HG02623 (cell line): Measurements from ENCODE around the gene SSR4.

ENCODE experiments used
- ATAC-seq: cut with Tn5 transposase; IDR thresholded peaks from one replicate; pipeline ENCODE4 v1.9.1; 2021; ENCODE audit warnings: moderate library complexity; ENCODE audit not compliant: unreplicated experiment

The SSR4 gene

DNA sequence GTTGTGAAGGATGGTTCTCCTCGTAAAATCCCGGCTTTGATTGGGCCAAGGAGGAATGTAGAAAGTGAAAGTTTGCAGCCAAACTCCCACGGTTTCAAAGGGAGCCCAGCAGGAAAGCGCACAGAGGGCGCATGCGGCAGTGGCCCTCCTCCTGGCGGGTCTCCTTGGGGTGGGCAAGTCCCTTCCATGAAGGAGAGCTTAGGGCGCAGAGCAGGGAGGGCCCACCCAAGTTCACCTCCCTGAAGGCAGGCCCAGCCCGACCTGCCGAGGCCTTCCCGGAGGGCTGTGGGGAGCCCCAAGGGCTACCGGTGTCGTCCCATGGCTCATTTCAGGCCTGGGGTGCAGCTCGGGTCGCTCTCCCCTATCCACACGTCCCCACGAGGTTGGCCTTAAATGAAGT, 33.8 kb downstream of the SSR4 start:
- no peak for ATAC-seq

DNA sequence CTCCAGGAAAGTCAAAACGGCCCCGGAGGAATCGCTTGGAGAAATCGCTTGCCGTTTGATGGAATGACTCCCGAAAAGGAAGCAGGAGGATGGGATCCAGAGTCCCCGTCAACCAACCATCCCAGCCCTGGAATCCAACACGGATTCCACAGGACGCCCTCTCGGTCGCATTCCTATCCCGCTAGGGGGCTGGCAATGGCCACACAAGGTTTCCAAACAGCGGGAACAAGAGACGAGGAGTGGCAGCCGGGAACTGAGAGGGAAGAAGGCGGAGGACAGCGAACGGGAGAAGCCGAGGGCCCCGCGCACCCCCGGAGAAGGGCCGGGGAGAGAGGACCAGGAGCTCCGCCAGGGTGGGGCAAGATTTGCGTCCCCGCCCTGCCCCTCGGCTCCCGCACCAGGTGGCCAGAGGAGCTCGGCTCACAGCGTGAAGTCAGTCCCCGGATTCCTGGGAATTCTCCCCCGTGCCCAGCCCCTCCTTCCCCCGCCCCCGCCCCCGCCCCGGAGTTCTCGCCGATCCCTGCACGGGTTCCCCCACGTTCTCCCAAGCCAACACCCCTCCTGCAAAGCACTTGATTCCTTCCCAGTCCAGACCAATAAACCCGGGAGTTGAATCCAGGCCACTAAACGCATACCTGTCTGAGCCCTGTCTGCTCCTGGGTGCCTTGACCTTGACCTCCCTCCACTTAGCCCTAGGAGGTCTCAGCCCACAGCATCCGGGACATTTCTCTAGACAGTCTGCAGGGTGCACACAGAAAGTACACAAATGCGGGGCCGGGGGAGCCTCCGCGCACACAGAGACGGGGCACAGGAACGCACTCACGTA, 34.5 kb downstream of the SSR4 start:
- ATAC-seq, result no peak

GRCh38 chrX:153829549-153829798, 35.0 kb downstream of the SSR4 start:
- no peak for ATAC-seq

- no peak for ATAC-seq
These were observed 35.6 kb downstream of the SSR4 start, which contains the start of gene PDZD4 for GRCh38 chrX:153829799-153830639. Gene PDZD4, minus strand, starts transcription at chrX:153830544. Its CDS starts 246 bp downstream, at chrX:153830298.

DNA sequence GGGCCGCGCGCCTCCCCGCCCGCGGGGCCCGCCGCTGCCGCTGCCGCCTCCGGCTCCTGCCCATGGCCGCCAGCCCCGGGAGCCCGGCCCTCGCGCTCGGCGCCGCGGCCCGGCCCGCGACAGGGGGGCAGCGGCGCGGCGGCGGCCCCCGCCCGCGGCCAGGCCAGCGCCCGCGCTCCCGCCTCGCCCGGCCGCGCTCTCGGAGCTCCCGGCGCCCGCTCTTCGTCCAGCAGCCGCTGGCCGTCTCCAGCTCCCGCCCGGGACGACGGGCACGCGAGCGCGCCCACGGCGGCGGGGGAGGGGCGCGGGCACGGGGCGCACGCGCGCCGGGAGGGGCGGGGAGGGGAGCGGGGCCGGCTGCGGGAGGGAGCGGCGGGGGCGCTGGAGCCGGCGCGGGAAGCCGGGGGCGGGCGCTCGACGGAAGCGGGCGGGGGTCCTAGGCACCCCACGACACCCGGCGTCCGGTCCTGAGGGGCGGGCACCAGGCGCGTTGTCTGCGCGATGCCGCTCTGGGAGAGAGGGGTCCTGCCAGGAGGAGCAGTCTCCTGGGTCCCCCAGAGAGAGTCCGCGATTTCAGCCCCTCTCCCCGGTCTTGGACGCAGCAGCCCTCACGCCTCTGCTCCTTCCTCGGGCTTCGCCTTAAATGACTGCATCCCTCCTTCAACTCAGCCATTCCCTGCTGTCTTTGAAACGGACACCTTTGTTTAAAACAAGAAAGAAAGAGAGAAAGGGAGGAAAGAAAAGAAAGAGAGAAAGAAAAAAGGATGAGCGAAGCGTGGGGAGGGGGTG, 36.4 kb downstream of the SSR4 start:
- no peak for ATAC-seq

DNA sequence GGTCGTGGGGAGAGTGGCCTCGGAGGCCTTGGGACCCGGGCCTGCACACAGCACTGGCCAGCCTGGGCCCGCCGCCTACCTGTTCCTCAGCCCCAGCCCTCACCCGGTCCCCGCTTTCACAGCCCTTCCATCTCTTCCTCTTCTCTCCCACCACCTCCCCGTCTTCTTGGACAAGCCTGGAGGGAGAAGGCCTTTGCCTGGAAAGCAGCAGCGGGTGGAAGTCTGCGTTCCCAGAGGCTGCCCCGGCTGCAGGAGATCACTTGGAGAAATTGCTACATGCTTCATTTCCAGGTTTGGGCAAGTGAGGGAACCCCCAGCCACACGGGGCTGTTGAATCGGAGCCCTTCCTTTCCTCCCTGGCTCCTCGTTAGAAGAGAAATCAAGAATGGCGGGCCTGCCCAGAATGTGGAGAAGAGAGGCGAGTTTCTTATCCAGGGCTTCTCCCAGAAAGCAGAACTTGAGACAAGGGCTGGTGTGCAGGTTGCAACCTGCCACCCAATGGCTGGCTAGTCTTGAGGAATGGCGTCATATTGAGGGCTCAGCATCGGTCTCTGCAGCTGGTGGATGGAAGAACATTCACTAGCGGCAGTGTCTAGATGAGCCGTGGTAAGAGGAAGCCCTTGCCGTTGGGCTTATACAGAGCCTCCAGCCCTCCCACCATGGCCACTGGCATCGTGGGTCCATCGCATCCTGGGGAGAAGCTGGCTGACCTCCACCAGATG, 37.1 kb downstream of the SSR4 start:
- ATAC-seq, result no peak

DNA sequence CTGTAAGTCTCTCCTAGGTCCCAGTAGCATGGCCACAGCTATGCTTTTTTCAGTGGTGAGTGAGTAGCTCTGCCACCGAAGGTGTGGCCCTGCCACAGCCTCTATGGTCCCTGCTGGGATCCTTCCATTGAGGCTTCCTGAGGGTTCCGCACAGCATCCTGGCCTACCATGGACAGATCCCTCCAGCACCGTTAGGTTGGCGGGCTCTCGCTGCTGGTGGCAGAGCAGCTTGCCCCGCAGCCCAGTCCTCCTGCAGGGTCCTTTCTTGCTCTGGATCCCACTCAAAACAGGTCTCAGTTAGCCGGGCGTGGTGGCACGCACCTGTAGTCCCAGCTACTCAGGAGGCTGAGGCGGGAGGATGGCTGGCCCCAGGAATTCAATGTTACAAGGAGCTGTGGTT, 38.3 kb downstream of the SSR4 start:
- no peak for ATAC-seq

DNA sequence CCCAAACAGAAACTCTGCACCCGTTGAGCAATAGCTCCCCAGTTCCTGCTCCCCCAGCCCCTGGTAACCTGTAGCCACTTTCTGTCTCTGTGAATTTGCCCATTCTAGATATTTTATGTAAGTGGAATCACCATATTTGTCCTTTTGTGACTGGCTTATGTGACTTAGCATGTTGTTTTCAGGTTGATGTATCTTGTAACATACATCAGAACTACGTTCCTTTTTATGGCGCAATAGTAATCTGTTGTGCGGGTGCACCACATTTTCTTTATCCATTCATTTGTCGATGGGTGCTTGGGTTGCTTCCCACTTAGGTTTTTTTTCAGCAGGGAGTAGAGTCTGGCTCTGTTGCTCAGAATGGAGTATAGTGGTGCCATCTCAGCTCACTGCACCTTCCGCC, 42.5 kb downstream of the SSR4 start:
- no peak for ATAC-seq

GRCh38 chrX:153844509-153845082, 50.1 kb downstream of the SSR4 start:
- ATAC-seq, result no peak

GRCh38 chrX:153845195-153845594, 50.7 kb downstream of the SSR4 start:
- no peak for ATAC-seq

DNA sequence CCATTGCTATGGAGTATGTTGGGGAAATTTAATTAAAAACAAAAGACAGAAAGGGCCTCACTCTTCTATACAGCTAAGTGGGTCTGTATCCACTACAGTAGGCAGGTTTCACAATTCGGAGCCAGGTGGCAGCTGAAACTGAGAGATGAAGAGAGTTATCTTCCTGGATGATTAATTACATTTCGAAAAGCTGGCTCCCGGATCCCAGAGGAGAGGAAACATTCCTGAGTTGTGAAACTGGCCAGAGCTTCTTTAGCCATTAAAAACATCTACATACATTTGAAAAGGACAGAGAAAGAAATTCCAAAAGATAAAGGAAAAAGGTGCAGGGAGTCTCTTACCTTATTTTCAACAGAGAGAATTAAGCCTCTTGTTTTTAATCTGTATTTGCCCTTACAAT, 51.4 kb downstream of the SSR4 start:
- ATAC-seq, result no peak
